GM19395 (cell line): ENCODE data around the gene BEND3.
"Not testable (repeated sequence)": the region's sequence is repeated elsewhere in the genome, so short reads cannot be mapped to it uniquely, and the experiment has no call there.

Experiments
- ATAC-seq: cut with Tn5 transposase; IDR thresholded peaks from one replicate; pipeline ENCODE4 v1.9.1; 2021; ENCODE audit warnings: mild to moderate bottlenecking, moderate library complexity; ENCODE audit not compliant: unreplicated experiment

BEND3 gene

DNA sequence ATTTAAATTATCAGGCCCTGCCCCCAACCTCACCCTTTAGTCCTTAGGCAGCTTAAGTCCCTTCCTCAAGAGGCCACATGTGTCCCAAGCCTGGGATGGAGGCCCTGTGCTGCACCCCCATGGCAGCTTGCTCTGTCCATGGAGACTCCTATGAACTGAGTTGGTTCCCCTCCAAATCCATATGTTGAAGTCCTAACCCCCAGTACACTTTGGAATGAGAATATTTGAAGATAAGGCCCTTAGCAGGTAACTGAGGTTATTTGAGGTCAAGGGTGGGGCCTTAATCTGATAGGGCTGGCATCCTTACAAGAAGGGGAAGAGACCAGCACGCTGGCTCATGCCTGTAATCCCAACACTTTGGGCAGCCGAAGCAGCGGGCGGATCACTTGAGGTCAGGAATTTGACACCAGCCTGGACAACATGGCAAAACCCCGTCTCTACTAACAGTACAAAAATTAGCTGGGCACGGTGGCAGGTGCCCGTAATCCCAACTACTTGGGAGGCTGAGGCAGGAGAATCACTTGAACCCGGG lies 6.7 kb upstream of the BEND3 start:
- ATAC-seq: no peak

DNA sequence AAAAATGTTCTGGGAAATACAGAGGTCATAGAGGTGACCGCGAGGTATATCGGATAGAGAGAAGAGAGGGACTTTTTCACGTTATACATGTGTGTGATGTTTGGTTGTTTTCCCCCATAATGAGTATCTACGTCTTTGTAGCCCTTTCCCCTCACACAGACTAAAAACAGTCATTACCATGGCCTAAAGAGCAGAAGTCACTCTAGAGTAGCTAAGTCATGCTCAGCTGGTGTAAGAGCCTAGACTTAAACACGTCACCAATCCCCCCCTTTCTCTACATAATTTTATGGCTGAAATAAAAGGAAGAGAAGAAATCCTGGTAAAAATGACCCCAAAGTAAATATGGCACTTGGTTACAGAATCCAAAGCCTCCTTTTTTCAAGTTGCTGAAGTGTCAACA lies 6.0 kb upstream of the BEND3 start:
- no peak for ATAC-seq

DNA sequence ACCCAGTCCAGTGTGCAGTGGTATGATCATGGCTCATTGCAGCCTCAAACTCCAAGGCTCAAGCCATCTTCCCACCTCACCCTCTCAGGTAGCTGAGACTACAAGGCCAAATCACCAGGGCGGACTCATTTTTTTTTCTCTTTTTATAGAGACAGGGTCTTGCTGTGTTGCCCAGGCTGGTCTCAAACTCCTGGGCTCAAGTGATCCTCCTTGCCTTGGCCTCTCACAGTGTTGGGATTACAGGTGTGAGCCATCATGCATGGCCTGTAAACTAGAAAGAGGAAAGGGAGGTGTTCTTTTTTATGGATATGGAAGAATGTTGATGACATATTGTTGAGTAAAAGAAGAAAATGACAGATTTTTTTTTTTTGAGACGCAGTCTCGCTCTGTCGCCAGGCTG lies 5.1 kb upstream of the BEND3 start:
- no peak for ATAC-seq

DNA sequence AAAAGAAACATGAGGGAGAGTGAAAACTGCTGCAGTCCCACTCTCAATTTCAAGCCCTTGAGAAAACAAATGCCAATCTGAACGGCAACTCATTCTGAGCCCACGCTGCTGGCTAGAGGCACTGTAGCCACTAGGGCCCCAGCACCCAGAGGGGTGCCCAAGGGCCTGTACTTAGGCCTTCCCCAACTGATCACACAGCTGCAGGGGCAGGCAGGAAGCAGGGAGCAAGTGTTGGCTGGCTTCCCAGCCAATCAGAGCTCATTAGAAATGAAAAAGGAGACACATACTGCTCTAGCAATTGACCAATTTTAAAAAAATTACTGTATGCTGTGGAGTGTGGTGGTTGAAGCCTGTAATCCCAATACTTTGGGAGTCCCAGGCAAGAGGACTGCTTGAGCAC lies 3.7 kb upstream of the BEND3 start:
- no peak for ATAC-seq

DNA sequence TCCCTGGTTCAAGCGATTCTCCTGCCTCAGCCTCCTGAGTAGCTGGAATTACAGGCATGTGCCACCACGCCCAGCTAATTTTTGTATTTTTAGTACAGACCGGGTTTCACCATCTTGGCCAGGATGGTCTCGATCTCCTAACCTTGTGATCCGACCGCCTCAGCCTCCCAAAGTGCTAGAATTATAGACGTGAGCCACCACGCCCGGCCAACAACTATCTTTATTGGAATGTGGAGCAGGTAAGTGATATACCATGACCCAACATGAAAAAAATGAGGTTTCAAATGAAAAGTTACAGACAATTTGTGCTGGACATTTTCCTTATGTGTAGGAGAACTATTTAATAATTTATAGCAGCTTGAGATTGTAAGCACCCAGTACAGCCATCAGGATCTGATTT lies 3.2 kb upstream of the BEND3 start:
- not testable (repeated sequence) for ATAC-seq

DNA sequence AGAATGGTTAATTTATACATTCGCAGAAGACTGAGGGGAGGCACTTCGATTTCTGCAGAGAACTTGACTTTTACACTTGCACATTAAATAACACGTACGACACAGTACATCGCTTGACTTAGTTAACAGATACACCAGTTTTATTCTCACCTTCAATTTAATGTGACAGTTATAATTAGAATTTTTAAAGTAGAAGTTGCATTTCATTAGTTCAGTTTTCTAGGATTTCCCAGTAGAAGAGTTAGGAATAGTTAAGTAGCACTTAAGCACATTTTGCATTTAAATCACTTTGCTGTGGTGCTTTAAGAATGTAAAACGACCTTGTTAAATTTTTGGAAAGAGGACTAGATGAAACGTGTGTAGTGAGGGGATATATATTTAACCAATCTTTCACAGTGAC lies 1.6 kb upstream of the BEND3 start:
- ATAC-seq: no peak

DNA sequence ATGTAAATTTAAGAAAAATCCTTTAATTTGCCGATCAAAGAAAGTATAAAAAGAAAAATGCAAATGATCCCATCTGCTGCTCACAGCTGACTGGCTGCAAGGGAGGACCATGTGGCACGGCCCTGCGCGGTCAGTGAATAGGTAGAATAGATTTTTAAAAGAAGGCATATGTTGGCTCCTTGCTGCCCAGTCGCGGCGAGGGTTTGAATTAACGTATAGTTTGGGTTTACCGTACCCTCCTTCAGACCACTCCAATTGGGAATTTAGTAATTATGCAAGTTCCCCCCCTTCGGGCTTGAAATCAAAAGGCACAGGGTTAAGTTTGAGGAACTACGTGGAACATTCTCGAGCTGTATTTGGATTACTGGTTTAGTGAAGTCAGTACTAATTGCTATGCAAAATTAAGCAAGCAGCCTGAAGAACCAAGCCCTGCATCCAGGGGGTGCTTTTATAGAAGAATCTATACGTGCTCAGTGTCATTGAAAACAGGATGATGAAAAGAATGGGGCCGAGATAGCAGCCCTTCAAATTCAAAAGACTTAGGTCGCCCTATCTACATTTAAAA lies 1.1 kb upstream of the BEND3 start:
- peak; percentile 36 for ATAC-seq

DNA sequence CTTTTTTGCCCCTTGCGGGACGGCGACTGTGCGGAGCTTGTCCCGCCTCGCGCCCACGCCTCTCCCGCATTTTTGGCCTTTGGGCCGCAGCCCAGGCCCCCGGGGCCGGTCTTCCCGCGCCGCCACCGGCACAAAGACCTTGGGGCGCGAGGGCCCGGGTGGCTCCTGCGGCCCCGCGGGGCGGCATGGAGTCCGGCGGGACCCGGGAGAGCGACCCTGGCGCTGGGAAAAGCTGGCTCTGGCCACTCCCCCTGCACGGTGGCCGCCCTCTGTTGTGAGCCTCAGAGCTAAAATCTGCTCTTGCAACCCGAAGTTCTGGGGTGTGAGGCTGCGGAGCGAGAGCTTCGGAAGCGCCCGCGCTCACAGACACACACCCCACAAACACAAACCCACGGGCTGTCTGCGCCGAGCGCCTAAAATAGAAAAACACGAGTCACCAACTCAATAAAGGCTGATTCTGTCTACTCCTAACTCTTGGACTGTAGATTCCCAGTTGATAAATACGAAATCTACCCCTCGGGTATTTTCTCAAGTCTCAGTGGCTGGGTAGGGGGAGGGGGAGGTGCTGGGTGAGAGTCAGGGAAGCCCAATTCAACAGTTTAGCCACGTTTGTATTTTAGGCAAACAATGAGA lies 496 bp upstream of the BEND3 start:
- peak; percentile 37 for ATAC-seq

DNA sequence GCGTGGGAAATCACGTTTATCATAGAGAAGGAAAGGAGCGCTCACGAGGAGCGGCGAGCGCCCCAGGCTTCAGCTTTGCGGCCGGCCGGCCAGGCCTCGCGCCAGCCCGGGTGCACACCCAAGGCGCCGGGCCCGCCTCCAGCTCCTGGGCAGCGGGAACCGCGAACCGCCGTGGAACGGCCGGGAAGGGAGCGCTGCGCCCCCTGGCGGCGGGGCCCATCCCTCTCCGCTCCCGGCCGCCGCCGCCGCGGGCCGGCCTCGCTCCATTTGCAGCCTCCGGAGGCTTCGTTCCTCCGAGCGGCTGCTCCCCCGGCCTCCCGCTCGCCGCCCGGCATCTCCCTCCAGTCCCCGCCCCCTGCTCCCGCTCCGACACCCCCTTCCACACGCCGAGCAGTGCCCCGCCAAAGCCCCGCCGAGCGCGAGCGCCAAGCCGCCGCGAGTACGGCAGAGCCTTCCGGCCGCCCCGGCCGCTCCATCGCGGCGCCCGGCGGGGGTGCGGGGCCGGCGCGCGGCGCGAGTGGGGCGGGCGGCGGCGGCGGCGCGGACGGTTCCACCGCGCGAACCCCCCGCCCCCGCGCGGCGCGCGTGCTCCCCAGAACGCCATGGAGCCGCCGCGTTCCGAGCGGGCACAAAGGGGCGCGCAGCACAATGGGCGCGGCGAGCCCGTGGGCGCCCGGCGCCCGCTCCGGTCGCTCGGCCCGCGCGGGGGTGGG lies 946 bp downstream of the BEND3 start:
- peak; percentile 70 for ATAC-seq

DNA sequence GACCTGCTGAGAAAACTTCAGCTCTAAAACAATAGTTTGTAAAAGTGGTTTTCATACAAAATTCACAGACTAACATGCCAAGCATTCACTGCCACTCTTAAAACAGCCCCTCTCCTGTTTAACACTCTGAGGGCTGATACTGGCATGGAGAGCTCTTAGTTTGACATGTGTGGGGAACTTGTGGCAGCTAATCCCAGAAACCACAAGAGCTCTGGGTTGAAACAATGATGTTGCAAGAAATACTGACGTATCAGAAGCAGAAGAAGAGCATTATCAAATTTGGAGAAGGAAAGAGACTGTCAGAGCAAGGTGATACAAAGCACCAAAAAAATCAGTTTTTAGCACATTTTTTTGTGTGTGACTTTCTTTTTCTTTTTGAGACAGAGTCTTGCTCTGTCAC lies 5.1 kb downstream of the BEND3 start:
- ATAC-seq: no peak

DNA sequence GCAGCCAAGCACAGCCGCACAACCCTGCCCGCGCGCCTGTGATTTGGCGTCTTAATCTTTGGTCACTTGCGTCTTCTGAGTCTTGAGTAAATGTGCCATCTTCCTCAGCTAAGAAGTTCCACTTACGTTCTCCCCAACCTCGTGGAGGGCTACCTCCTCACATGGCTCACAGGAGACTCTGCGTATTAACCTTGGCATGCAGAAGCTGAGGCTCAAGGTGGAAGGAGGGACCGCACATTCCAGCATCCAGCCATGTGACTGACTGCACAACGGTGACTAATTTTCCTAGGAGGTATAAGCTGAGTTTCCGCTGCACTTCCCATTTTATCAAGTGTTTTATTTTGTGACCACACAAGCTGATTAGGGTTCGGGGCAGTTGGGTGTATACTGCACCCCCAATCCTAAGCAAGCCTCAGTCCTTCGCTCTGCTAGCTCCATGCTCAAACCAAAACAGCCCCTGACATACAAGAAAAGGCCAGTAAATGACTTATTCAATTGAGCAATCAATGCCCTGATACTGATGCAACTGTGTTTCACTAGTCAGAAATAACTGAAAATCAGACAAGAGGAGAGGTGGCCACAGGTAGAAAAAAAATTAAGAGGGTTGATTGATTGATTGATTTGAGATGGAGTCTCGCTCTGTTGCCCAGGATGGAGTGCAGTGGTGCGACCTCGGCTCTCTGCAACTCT lies 7.0 kb downstream of the BEND3 start:
- no peak for ATAC-seq

DNA sequence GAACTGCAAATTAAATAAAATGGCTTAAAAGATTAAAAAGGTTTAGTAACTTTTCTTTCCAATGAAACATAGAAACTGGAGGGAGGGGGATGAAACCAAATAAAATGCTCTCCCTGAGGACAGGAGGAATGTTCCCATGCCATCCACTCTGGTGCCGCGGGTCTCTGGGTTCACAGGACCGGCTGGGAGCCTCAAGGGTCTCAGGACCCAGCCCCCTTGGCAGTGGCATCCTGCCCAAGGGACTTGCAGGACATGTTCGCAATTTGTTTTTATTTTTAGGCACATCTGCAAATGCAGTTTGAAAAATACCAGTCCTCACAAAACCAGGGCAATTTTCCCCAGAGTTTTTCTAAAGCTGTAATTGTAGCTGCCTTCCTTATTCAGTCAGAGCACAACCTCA lies 7.5 kb downstream of the BEND3 start:
- ATAC-seq: no peak

DNA sequence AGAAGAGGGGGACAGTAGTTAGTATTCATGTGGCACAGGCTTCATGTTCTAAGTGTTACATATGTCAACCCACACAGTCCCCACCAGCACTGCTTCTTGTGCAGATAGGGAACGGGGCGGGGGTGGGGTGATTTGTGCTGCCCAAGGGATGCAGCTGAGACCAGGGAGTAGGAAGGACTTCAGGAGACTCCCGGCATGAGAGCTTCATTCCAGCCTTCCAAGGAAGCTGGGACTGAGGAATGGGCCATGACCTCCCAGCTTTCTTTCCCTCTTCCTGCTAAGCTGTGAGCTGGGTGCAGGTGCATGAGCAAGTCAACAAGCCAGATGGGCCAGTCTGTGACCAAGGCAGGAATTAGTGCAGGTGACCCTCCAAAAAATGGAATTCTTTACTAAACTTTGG lies 9.2 kb downstream of the BEND3 start:
- ATAC-seq: no peak

DNA sequence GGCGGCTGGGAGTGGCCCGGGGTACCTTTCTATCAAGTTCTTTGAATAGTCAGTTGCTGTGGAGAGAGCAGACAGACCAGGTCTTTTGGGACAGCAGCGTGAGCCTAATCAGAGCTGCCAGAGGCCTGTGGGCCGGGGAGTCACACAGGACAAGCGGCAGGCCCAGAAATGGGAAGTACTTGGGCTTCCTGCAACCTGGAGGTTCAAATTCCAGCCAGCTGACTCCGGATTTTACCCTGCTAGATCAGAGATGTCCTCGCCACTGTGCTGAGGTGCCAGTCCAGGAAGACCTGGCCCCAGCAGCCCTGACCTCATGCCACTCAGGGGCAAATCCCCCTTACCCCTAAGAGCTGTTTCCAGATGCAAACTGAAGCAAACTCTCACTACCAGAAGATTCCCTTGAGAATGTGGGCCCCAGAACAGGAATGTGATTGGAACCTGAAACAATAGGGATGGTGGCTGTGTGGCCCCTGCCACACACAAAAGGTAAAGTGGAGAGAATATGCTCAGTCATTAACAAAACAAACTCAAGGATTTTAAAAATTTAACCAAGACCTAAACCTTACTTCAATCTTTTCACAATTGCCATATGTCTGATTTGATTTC lies 9.7 kb downstream of the BEND3 start:
- ATAC-seq: no peak

DNA sequence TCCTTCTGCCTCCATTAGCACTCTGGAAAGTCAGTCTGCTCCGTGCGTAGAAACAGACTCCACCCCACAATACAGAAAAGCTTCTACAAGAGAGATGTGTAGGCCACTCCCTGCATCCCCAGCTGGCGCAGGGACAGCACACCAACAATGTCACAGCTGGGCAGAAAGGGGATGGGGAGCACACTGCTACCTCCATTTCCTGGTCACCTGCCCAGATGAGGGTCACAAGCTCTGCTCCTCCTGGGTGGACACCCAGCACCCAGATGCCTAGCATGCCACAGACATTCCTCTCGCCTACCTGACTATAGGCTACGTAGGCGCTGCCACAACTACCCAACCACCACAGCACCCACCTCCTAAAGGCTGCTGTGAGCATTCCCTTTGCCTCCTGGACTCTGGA lies 12.2 kb downstream of the BEND3 start:
- ATAC-seq: no peak

DNA sequence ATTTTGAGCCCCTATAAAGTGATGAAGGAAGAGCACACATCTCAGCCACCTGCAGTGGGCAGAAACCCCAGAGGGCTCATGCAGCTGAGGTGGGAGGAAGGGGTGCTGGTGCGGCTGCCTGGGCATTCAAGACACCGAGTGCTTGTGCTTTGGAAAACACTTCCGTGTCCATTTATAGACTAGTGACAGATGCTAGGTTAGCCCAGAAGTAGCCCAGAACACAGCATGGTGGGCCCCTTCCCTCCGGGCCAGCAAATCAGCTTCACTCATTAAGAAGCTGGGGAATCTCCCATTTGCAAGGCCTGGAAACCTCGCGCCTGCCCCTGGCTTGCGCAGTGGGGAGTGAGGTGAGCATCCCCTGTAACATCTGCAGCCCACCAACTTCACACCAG lies 12.9 kb downstream of the BEND3 start:
- ATAC-seq: no peak

DNA sequence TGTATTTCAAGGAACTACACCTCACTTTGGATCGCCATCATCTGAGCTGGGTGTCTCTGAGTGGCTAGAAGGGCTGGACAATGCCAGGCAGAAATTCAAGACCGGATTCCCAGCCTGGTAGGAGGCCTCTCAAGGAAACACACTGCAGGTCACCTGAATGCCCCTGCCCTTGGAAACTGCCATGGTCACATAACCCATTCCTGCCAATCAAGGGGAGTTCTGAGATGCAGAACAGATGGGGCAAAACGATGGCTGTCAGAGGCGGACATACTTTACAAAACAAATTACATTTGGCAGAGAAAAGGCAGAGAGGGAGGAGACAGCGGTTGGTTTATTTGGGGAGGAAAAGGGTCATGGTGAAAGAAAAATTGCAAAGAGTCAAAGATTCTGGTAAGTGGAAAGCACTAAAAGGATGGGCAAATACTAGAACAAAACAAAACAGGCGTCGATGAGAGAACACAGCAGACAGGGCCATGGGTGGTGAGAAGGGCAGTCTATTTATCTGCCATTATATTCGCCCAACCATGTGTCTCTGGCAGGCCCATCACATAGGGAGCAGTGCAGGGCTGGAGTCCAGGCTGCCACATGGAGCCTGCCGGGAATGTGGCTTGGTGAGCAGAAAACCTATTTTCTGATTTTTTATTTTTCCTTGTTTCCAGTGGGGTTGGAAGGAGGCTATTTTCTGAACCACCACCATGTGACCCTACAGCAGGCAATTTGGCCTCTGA lies 13.5 kb downstream of the BEND3 start:
- ATAC-seq: no peak

DNA sequence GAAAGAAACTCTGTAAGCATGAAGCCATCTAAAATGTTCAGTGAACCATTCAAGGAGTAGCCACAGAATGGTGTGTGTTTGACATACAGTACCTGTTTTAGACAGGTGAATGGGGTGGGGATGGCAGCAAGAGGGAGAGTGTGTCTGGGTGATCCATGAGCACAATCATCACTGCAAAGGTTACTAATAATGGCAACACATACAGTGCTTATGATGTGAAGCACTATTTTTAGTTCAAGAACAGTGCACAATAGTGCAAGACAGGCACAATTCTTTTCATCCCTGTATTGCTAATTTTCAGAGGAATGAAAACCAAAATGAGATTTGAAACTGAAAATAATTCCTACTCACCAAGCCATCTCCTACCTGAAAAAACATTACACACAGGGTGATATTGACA lies 14.1 kb downstream of the BEND3 start:
- ATAC-seq: no peak

DNA sequence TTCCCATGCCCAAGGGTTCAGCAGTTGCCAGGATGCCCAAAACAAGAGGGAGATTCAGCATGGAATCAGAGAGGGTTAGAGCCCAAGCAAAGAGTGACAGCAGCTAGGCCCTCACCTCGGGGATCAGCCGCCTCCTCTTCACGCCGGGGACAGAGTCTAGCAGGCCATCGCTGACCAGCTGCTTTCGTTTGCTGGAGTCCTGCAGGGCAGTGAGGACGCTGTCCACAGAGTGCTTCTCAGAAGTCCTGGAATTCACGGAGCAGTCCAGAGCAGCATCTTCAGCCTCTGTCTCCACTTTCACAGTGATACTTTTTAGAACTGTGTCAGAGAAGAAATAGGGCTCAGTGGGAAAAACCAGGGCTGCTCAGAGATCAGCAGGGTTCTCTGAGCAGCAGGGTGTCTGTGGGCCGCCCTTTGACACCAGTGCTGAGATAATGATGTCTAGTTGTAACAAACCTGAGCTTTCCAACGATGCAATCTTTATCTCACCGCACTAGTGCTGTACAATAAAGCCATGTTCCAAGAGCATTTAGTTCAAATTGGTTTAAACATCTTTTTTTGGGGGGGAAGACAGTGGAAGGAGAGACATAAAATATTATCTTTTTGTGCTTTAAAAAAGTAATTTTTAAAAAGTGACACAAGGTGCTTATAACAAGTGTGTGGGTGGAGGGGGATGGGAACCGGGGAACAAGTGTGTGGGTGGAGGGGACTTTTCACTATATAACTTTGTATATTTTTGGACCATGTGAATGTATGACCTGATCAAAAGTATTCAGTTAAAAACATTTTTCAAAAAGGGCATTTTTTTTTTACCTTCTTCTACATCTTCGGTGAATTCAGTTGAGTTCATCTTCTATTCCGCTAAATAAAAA lies 16.6 kb downstream of the BEND3 start:
- no peak for ATAC-seq

DNA sequence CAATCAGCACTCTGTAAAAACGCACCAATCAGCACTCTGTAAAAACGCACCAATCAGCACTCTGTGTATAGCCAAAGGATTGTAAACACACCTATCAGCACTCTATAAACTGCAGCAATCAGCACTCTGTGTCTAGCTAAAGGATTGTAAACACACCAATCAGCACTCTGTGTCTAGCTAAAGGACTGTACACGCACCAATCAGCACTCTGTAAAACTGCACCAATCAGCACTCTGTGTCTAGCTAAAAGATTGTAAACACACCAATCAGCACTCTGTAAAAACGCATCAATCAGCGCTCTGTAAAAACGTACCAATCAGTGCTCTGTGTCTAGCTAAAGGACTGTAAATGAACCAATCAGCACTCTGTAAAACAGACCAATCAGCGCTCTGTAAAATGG lies 30.9 kb downstream of the BEND3 start:
- not testable (repeated sequence) for ATAC-seq
